ENCODE results near the gene RAD51B.

The RAD51B gene

GRCh38 chr14:68591786-68592185, 772.2 kb downstream of the RAD51B start:
- DNase-seq: no peak

GRCh38 chr14:68592948-68593556, 773.5 kb downstream of the RAD51B start:
- DNase-seq: no peak

- DNase-seq: no peak
Measured at GRCh38 chr14:68593806-68594536, 774.4 kb downstream of the RAD51B start.

- DNase-seq: no peak
Measured at GRCh38 chr14:68594737-68595380, 775.3 kb downstream of the RAD51B start.

GRCh38 chr14:68596211-68596610, 776.6 kb downstream of the RAD51B start:
- DNase-seq: no peak

- no peak for DNase-seq
Measured at GRCh38 chr14:68596701-68597100, 777.1 kb downstream of the RAD51B start.

- no peak for DNase-seq
Measured at GRCh38 chr14:68598089-68598488, 778.5 kb downstream of the RAD51B start.

- DNase-seq: peak; percentile 14 to 59
Measured at GRCh38 chr14:68598621-68599447, 779.3 kb downstream of the RAD51B start.

GRCh38 chr14:68599896-68600610, 780.5 kb downstream of the RAD51B start:
- DNase-seq: no peak

GRCh38 chr14:68602507-68602906, 782.9 kb downstream of the RAD51B start:
- no peak for DNase-seq

- no peak for DNase-seq
Measured at GRCh38 chr14:68603533-68604360, 784.2 kb downstream of the RAD51B start.

- DNase-seq: no peak
Measured at GRCh38 chr14:68604361-68604730, 784.8 kb downstream of the RAD51B start.

GRCh38 chr14:68604822-68605221, 785.2 kb downstream of the RAD51B start:
- DNase-seq: no peak

GRCh38 chr14:68606176-68606575, 786.6 kb downstream of the RAD51B start:
- DNase-seq: no peak

GRCh38 chr14:68606644-68607043, 787.1 kb downstream of the RAD51B start:
- DNase-seq: no peak

- DNase-seq: no peak
Measured at GRCh38 chr14:68607081-68607866, 787.7 kb downstream of the RAD51B start.

GRCh38 chr14:68607867-68608573, 788.4 kb downstream of the RAD51B start:
- peak; percentile 12 to 39 for DNase-seq

GRCh38 chr14:68608574-68608962, 789.0 kb downstream of the RAD51B start:
- no peak for DNase-seq

- DNase-seq: no peak
Measured at GRCh38 chr14:68609012-68609411, 789.4 kb downstream of the RAD51B start.

GRCh38 chr14:68610251-68610793, 790.7 kb downstream of the RAD51B start:
- no peak for DNase-seq
